ENCODE measurements around the gene KRT4. TPM values are rescaled to one million over a fixed set of nuclear protein-coding genes. Genes with fewer than 3 reads are reported as not detected.

The KRT4 gene
- total RNA-seq, 1 donor from 2014 or later = 1.3 TPM

DNA sequence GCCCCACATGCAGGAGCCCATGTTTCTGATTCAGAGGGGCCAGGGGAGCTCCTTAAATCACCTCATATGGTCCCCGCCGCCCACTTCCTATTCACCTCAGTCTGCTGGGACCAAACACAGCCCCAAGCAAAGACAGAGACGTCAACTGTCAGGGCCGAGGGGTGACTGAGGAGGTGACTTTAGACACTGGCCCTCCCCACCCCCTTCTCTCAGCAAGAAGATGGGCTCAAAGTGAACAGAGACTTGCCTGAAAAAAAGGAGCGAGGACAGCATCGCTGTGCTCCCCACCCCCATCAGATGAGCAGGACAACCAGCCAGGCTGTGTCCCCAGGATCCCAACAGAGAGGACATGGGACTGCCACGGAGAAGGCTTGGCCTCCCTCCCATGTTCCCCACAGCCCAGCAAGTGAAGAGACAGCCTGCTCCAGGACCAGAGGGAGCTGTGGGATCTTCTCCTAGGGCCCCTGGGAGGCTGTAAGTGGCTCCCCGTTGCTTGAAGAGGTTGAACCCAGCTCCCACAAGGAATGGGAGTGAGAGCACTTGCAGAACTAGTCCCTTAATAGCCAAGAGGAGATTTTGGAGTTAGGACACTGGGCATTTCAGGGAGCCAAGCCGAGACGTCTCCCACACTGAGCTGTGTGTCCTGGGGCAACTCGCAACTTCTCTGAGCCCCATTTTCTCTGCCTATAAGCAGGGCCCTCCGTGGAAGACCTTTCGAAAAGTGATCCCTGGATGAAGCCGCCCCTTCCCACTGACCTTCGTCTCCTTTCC, 21.5 kb upstream of the KRT4 start:
- Mint-ChIP-seq H3K27ac (no peak overlapping the region), H3K27me3 (ENCODE audit: low read depth) (peaks cover 41% of the 10 kb centered on the region), H3K4me3 (no peak overlapping the region), H3K36me3 (no peaks in the 10 kb centered on the region), H3K4me1 (peaks cover 6% of the 10 kb centered on the region), H3K9me3 (no peaks in the 10 kb centered on the region)
- no peak for DNase-seq (ENCODE audit: low spot score in 2 of 2, unreplicated experiment in 2 of 2)
- TF ChIP-seq, protein P1, sequence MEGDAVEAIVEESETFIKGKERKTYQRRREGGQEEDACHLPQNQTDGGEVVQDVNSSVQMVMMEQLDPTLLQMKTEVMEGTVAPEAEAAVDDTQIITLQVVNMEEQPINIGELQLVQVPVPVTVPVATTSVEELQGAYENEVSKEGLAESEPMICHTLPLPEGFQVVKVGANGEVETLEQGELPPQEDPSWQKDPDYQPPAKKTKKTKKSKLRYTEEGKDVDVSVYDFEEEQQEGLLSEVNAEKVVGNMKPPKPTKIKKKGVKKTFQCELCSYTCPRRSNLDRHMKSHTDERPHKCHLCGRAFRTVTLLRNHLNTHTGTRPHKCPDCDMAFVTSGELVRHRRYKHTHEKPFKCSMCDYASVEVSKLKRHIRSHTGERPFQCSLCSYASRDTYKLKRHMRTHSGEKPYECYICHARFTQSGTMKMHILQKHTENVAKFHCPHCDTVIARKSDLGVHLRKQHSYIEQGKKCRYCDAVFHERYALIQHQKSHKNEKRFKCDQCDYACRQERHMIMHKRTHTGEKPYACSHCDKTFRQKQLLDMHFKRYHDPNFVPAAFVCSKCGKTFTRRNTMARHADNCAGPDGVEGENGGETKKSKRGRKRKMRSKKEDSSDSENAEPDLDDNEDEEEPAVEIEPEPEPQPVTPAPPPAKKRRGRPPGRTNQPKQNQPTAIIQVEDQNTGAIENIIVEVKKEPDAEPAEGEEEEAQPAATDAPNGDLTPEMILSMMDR (IDR thresholded peaks at IDR 0.05; ENCODE audit: unreplicated experiment) = no peak

DNA sequence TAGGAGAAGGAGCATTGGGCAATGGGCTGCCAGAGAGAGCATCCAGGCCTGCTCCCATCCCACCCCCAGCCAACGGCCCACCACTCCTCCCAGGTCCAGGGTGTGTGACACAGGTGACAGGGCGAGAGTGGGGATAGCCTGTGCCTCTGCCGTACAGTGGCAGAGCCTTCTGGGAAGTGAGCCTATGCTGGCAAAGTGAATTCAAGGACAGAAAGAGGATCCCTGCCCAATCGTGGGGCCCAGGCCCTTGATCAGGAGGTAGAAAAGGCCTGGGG, 20.7 kb upstream of the KRT4 start:
- Mint-ChIP-seq H3K9me3 (no peaks in the 10 kb centered on the region), H3K36me3 (no peaks in the 10 kb centered on the region)

DNA sequence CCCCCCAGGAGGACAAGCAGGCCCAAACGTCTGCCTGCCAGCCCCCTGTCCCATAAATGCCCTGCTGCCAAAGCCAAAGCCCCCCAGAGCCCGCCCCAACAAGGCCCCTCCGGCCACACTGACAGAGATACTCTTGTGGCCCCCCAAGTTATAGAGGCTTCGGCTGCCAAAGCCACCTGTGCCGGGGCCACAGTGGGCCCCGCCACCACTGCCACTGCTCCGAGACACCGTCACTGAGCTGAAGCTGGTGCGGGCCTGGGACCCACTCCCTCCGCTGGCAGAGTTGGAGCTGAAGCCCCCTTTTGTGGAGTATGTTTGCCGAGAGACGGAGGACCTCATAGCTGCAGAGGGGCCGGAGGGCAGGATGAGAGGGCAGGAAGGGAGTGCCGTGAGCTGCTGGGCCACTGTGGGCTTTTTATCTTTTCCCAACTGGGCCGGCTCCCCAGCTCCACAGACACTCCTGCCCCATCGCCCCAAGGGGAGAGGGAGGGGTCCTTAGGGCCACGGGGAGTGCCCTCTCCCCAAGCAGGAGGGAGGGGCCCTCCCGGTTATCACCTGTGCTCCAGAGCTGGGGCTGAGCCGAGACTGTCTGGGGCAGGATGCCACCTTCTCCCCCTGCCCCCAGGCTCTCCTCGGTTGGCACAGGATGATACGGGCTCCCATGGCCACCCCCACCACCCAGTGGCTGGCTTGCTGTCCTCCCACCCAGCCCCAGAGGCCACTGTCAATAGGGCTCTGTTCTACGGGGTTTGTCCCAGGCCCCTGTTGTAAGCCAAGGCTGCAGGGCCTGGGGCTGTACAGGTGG, 20.2 kb upstream of the KRT4 start, which contains the start of gene KRT79:
TSS of gene KRT79 (minus strand) at position 390 of the 805 bp plus-strand sequence. CDS start at position 339, 51 bp downstream.
- DNase-seq (ENCODE audit: low spot score in 2 of 2, unreplicated experiment in 2 of 2) = no peak
- H3K27ac Mint-ChIP-seq = no peak within 1 kb of the TSS
- no peaks in the 10 kb centered on the region for H3K9me3 Mint-ChIP-seq
- H3K4me1 Mint-ChIP-seq = peaks cover 6% of the 10 kb centered on the region
- H3K4me3 Mint-ChIP-seq = no peak within 1 kb of the TSS
- TF ChIP-seq, protein P1 (IDR thresholded peaks at IDR 0.05; ENCODE audit: unreplicated experiment) = no peak
- no peaks in the 10 kb centered on the region for H3K36me3 Mint-ChIP-seq
- peaks cover 37% of the 10 kb centered on the region for H3K27me3 Mint-ChIP-seq (ENCODE audit: low read depth)

More for the DNA sequence above, 20.7 kb upstream of the KRT4 start:
- peaks cover 43% of the 10 kb centered on the region for H3K27me3 Mint-ChIP-seq (ENCODE audit: low read depth)
- no peak for DNase-seq (ENCODE audit: low spot score in 2 of 2, unreplicated experiment in 2 of 2)
- TF ChIP-seq, protein P1 (IDR thresholded peaks at IDR 0.05; ENCODE audit: unreplicated experiment) = no peak
- H3K4me3 Mint-ChIP-seq = no peak overlapping the region
- peaks cover 6% of the 10 kb centered on the region for H3K4me1 Mint-ChIP-seq
- no peak overlapping the region for H3K27ac Mint-ChIP-seq

DNA sequence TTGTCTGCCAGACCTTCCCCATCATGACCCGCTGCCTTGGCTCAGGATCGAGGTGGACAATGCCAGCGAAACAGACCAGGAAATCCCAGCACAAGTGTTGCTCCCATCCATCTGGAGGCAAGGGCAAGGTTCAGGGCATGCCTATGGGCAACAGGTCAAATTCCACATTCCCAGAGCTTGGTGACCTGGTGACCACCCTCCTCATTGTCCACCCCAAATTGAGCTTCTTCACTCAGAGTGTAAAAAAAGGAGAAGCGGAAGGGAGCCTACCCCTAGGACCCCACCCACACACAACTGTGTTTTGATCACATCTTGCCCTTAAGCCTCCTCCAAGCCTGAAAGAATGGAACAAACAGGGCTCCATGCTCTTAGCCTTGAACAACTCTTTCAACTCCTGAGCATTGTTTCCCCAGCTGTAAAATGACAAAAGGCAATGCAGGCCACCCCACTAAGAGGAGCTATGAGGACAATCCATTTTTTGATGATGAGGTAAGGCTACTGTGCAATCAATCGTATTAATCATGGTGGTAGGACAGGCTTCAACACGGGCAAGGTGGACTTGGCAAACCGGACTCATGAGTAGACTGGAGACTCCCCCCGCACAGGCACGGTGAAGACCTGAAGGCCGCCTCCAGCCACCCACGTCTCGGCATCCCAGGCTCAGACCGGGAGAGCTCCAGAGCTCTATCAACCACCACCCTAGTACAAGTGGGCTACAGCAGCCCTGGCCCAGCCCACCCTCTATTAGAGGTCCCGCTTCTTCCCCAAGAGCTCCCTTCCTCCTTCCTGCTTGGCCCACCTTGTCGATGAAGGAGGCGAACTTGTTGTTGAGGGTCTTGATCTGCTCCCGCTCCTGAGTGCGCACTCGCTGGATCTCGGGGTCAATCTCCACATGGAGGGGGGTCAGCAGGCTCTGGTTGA, 19.3 kb upstream of the KRT4 start:
- H3K27me3 Mint-ChIP-seq (ENCODE audit: low read depth) = peaks cover 29% of the 10 kb centered on the region
- TF ChIP-seq, protein P1 (IDR thresholded peaks at IDR 0.05; ENCODE audit: unreplicated experiment) = no peak
- no peaks in the 10 kb centered on the region for H3K9me3 Mint-ChIP-seq
- no peak overlapping the region for H3K27ac Mint-ChIP-seq
- no peak overlapping the region for H3K4me3 Mint-ChIP-seq
- DNase-seq (ENCODE audit: low spot score in 2 of 2, unreplicated experiment in 2 of 2) = no peak
- no peaks in the 10 kb centered on the region for H3K36me3 Mint-ChIP-seq
- H3K4me1 Mint-ChIP-seq = peaks cover 6% of the 10 kb centered on the region

DNA sequence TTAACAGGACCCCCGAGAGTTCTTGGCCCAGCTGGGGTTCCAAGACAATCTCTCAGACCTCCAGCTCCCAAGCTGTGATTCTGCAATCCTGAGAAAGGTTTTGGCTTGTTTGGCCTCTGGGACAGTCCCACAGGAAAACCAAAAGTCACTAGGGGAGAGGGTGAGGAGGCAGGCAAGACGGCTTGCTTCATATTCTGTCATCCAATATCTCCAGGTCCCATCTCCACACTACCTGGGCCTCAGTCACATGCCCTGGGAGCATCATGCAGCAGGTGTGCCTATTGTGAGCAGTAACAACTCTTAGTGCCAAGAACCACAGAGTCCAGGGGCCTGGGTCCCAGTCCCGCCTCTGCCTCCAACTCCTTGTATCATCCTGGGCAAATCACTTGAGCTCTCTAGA, 18.5 kb upstream of the KRT4 start:
- Mint-ChIP-seq H3K9me3 (no peaks in the 10 kb centered on the region), H3K4me1 (peaks cover 6% of the 10 kb centered on the region), H3K36me3 (no peaks in the 10 kb centered on the region), H3K4me3 (no peak overlapping the region), H3K27ac (no peak overlapping the region), H3K27me3 (ENCODE audit: low read depth) (peaks cover 22% of the 10 kb centered on the region)
- TF ChIP-seq, protein P1 (IDR thresholded peaks at IDR 0.05; ENCODE audit: unreplicated experiment) = no peak
- DNase-seq (ENCODE audit: low spot score in 2 of 2, unreplicated experiment in 2 of 2) = no peak

Measured in mesothelial cell of epicardium (in vitro differentiated cells).